Nephron progenitor cell (in vitro differentiated cells): ENCODE data around the gene DISP3.

Experiments
- DNase-seq: peaks from one replicate; pipeline ENCODE4 v3.0.0; 2021
- H3K27ac Mint-ChIP-seq: 2 replicates; pipeline ENCODE4 v1.8.0; 2021; ENCODE audit warnings: mild to moderate bottlenecking, moderate library complexity, mixed read lengths
- H3K27me3 Mint-ChIP-seq: 2 replicates; pipeline ENCODE4 v1.8.0; 2021; ENCODE audit warnings: mild to moderate bottlenecking, low read depth, mixed read lengths; ENCODE audit not compliant: poor library complexity
- H3K36me3 Mint-ChIP-seq: 2 replicates; pipeline ENCODE4 v1.8.0; 2021; ENCODE audit warnings: low read depth, mixed read lengths
- H3K4me1 Mint-ChIP-seq: 2 replicates; pipeline ENCODE4 v1.8.0; 2021; ENCODE audit warnings: mixed read lengths
- H3K4me3 Mint-ChIP-seq: 2 replicates; pipeline ENCODE4 v1.8.0; 2021; ENCODE audit warnings: mild to moderate bottlenecking, moderate library complexity, mixed read lengths
- H3K9me3 Mint-ChIP-seq: 2 replicates; pipeline ENCODE4 v1.8.0; 2021; ENCODE audit warnings: mild to moderate bottlenecking, moderate library complexity, mixed read lengths
- CTCF ChIP-seq: fragments of 200-600 bp; sonication (generic); IDR thresholded peaks from 2 replicates; pipeline ENCODE4 v1.5.0; 2021; ENCODE audit warnings: antibody characterized with exemption

Gene DISP3

GRCh38 chr1:11478571-11479374 lies at the start of gene DISP3:
Gene DISP3 (plus strand): TSS chr1:11479155. CDS start chr1:11500993, 21,838 bp downstream.
- Mint-ChIP-seq H3K4me3 (peak within 1 kb of the TSS; percentile 82), H3K36me3 (no peaks in the 10 kb centered on the region), H3K27me3 (peaks cover 68% of the 10 kb centered on the region), H3K4me1 (peaks cover 13% of the 10 kb centered on the region), H3K27ac (no peak within 1 kb of the TSS), H3K9me3 (no peaks in the 10 kb centered on the region)
- peak; percentile 83 for TF ChIP-seq CTCF
- peak; percentile 94 for DNase-seq

- no peak overlapping the region for H3K4me3 Mint-ChIP-seq
- no peak for DNase-seq
These were observed 49.7 kb upstream of the DISP3 start for GRCh38 chr1:11429226-11429625.

GRCh38 chr1:11429935-11430334 lies 49.0 kb upstream of the DISP3 start:
- no peaks in the 10 kb centered on the region for H3K9me3 Mint-ChIP-seq
- H3K4me1 Mint-ChIP-seq = peaks cover 44% of the 10 kb centered on the region
- TF ChIP-seq CTCF = no peak
- H3K36me3 Mint-ChIP-seq = no peaks in the 10 kb centered on the region
- peaks cover 12% of the 10 kb centered on the region for H3K27me3 Mint-ChIP-seq
- DNase-seq = no peak
- H3K27ac Mint-ChIP-seq = no peak overlapping the region
- no peak overlapping the region for H3K4me3 Mint-ChIP-seq

More at GRCh38 chr1:11429226-11429625, 49.7 kb upstream of the DISP3 start:
- Mint-ChIP-seq H3K27me3 (peaks cover 8% of the 10 kb centered on the region), H3K9me3 (no peaks in the 10 kb centered on the region), H3K27ac (no peak overlapping the region), H3K36me3 (peaks cover 1% of the 10 kb centered on the region), H3K4me1 (peaks cover 42% of the 10 kb centered on the region)
- TF ChIP-seq CTCF = no peak

- Mint-ChIP-seq H3K9me3 (no peaks in the 10 kb centered on the region), H3K27me3 (peaks cover 19% of the 10 kb centered on the region), H3K4me3 (no peak overlapping the region), H3K27ac (no peak overlapping the region), H3K36me3 (no peaks in the 10 kb centered on the region), H3K4me1 (peaks cover 27% of the 10 kb centered on the region)
- no peak for DNase-seq
- no peak for TF ChIP-seq CTCF
These were observed 46.9 kb upstream of the DISP3 start for GRCh38 chr1:11431941-11432507.

GRCh38 chr1:11432526-11432925 lies 46.4 kb upstream of the DISP3 start:
- no peak for TF ChIP-seq CTCF
- peaks cover 19% of the 10 kb centered on the region for H3K27me3 Mint-ChIP-seq
- H3K4me1 Mint-ChIP-seq = peaks cover 27% of the 10 kb centered on the region
- H3K27ac Mint-ChIP-seq = no peak overlapping the region
- H3K4me3 Mint-ChIP-seq = no peak overlapping the region
- no peaks in the 10 kb centered on the region for H3K36me3 Mint-ChIP-seq
- no peaks in the 10 kb centered on the region for H3K9me3 Mint-ChIP-seq
- no peak for DNase-seq
